ENCODE results near the gene CHST10.
"Not testable (repeated sequence)": the region's sequence is repeated elsewhere in the genome, so short reads cannot be mapped to it uniquely, and the experiment has no call there.

Gene CHST10

DNA sequence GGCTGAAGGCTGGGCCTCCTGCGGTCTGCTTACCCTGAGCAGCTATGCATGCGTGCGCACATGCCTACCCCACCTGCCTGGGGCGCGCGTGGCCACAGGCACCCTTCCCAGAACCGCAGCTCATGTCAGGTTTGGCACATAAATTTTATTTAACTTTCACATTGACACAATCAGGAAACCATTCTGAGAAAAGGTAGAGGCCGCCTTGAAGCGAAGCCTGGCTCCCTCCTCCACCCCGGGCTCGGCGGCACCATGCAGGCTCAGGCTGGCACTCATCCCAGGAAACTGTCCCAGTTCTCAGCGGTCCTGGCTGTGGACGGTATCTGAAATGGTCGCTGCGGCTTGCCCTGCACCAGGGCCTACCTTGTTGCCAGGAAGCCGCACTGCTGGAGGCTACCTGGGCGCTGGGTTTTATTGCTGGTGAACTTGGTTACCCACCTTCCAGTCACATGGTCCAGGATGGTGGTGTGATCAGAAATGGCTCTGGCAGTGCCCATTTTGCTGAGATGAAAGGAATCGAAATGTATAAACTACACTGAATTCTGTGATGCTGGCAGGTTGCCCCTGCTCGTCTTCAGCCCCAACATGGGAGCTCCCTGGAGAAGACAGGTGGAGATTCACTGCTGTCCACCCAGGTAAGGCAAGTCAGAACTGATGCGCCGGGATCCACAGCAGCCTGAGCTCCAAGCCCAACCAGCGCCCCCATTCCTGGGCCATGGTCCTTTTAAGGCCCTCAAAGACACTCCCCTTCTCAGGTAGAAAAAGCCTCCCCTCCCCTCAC is 25.5 kb downstream of the CHST10 start:
- Histone ChIP-seq H3K27me3 (ENCODE audit: low read depth, low read length) (no peaks in the 10 kb centered on the region), H3K27ac (ENCODE audit: low read length) (no peak overlapping the region), H3K9me3 (ENCODE audit: control insufficient read depth in 1 of 2, low read length in 2 of 2) (no peaks in the 10 kb centered on the region), H3K4me1 (ENCODE audit: control insufficient read depth in 1 of 2, insufficient read depth in 2 of 2, low read length in 2 of 2) (no peaks in the 10 kb centered on the region), H3K4me3 (ENCODE audit: low read depth in 1 of 2, low read length in 2 of 2) (no peak overlapping the region), H3K36me3 (ENCODE audit: control insufficient read depth in 1 of 2, insufficient read depth in 2 of 2, low read length in 2 of 2) (peaks cover 7 to 45% of the 10 kb centered on the region in 2 donors)

- Histone ChIP-seq H3K9me3 (ENCODE audit: control insufficient read depth in 1 of 2, low read length in 2 of 2) (no peaks in the 10 kb centered on the region), H3K27me3 (ENCODE audit: low read depth, low read length) (no peaks in the 10 kb centered on the region), H3K27ac (ENCODE audit: low read length) (no peak overlapping the region), H3K4me1 (ENCODE audit: control insufficient read depth in 1 of 2, insufficient read depth in 2 of 2, low read length in 2 of 2) (no peaks in the 10 kb centered on the region), H3K4me3 (ENCODE audit: low read depth in 1 of 2, low read length in 2 of 2) (no peak overlapping the region), H3K36me3 (ENCODE audit: control insufficient read depth in 1 of 2, insufficient read depth in 2 of 2, low read length in 2 of 2) (peaks cover 0 to 29% of the 10 kb centered on the region in 2 donors)
Observed at GRCh38 chr2:100390001-100390940, 27.2 kb downstream of the CHST10 start.

DNA sequence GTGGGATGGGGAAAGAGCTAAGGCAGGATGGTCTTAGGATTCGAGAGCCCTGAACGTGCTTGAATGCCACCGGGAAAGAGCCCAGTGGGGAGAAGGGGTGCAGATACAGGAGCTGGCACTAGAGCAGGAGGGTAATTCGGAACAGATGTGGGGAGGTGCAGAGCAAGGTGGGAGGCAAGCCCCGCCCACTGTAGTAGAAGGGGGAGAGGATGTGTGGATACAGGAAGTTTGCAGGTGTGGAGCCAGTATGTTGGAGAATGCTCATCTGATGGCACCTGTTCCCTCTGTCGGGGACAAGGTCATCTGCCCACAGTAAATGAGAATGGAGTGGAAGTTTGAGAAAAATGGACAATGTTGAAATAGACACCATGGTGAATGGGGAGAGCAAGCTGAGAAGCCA is 28.8 kb downstream of the CHST10 start:
- H3K9me3 ChIP-seq (ENCODE audit: control insufficient read depth in 1 of 2, low read length in 2 of 2) = no peaks in the 10 kb centered on the region
- H3K4me1 ChIP-seq (ENCODE audit: control insufficient read depth in 1 of 2, insufficient read depth in 2 of 2, low read length in 2 of 2) = no peaks in the 10 kb centered on the region
- H3K27ac ChIP-seq (ENCODE audit: low read length) = no peak overlapping the region
- no peaks in the 10 kb centered on the region for H3K27me3 ChIP-seq (ENCODE audit: low read depth, low read length)
- no peak overlapping the region for H3K4me3 ChIP-seq (ENCODE audit: low read depth in 1 of 2, low read length in 2 of 2)
- H3K36me3 ChIP-seq (ENCODE audit: control insufficient read depth in 1 of 2, insufficient read depth in 2 of 2, low read length in 2 of 2) = peaks cover 0 to 19% of the 10 kb centered on the region in 2 donors

GRCh38 chr2:100383954-100384353 is 33.5 kb downstream of the CHST10 start:
- Histone ChIP-seq H3K4me3 (ENCODE audit: low read depth in 1 of 2, low read length in 2 of 2) (no peak overlapping the region), H3K36me3 (ENCODE audit: control insufficient read depth in 1 of 2, insufficient read depth in 2 of 2, low read length in 2 of 2) (no peaks in the 10 kb centered on the region), H3K4me1 (ENCODE audit: control insufficient read depth in 1 of 2, insufficient read depth in 2 of 2, low read length in 2 of 2) (no peaks in the 10 kb centered on the region), H3K9me3 (ENCODE audit: control insufficient read depth in 1 of 2, low read length in 2 of 2) (no peaks in the 10 kb centered on the region), H3K27me3 (ENCODE audit: low read depth, low read length) (no peaks in the 10 kb centered on the region), H3K27ac (ENCODE audit: low read length) (no peak overlapping the region)

- Histone ChIP-seq H3K4me1 (ENCODE audit: control insufficient read depth in 1 of 2, insufficient read depth in 2 of 2, low read length in 2 of 2) (no peaks in the 10 kb centered on the region), H3K36me3 (ENCODE audit: control insufficient read depth in 1 of 2, insufficient read depth in 2 of 2, low read length in 2 of 2) (no peaks in the 10 kb centered on the region), H3K9me3 (ENCODE audit: control insufficient read depth in 1 of 2, low read length in 2 of 2) (no peaks in the 10 kb centered on the region), H3K27ac (ENCODE audit: low read length) (no peak overlapping the region), H3K4me3 (ENCODE audit: low read depth in 1 of 2, low read length in 2 of 2) (no peak overlapping the region), H3K27me3 (ENCODE audit: low read depth, low read length) (no peaks in the 10 kb centered on the region)
Observed at GRCh38 chr2:100383306-100383705, 34.2 kb downstream of the CHST10 start.

- Histone ChIP-seq H3K9me3 (ENCODE audit: control insufficient read depth in 1 of 2, low read length in 2 of 2) (no peaks in the 10 kb centered on the region), H3K27me3 (ENCODE audit: low read depth, low read length) (no peaks in the 10 kb centered on the region), H3K27ac (ENCODE audit: low read length) (no peak overlapping the region), H3K4me3 (ENCODE audit: low read depth in 1 of 2, low read length in 2 of 2) (no peak overlapping the region), H3K4me1 (ENCODE audit: control insufficient read depth in 1 of 2, insufficient read depth in 2 of 2, low read length in 2 of 2) (no peaks in the 10 kb centered on the region), H3K36me3 (ENCODE audit: control insufficient read depth in 1 of 2, insufficient read depth in 2 of 2, low read length in 2 of 2) (no peaks in the 10 kb centered on the region)
Observed at GRCh38 chr2:100381240-100381639, 36.2 kb downstream of the CHST10 start.

GRCh38 chr2:100380681-100381080 is 36.8 kb downstream of the CHST10 start:
- no peaks in the 10 kb centered on the region for H3K36me3 ChIP-seq (ENCODE audit: control insufficient read depth in 1 of 2, insufficient read depth in 2 of 2, low read length in 2 of 2)
- no peaks in the 10 kb centered on the region for H3K4me1 ChIP-seq (ENCODE audit: control insufficient read depth in 1 of 2, insufficient read depth in 2 of 2, low read length in 2 of 2)
- no peaks in the 10 kb centered on the region for H3K9me3 ChIP-seq (ENCODE audit: control insufficient read depth in 1 of 2, low read length in 2 of 2)
- H3K27ac ChIP-seq (ENCODE audit: low read length) = no peak overlapping the region
- H3K4me3 ChIP-seq (ENCODE audit: low read depth in 1 of 2, low read length in 2 of 2) = no peak overlapping the region
- H3K27me3 ChIP-seq (ENCODE audit: low read depth, low read length) = no peaks in the 10 kb centered on the region

DNA sequence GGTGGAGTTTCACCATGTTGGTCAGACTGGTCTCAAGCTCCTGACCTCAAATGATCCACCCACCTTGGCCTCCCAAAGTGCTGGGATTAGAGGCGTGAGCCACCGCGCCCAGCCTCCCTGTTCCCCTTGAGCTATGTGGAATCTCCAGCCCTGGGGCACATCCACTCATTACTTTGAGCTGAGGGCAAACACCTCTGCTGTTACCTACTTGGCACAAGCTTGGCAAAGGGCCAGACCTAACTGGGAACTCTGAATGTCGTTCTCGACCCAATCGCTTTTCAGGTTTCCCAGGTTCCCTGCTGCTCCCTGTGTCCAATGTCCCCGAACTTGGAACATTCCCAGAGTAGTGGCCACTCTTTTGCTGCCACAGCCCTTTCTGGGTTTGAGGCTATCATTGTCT is 40.6 kb downstream of the CHST10 start:
- Histone ChIP-seq H3K9me3 (ENCODE audit: control insufficient read depth in 1 of 2, low read length in 2 of 2) (peaks cover 6% of the 10 kb centered on the region in 2 donors), H3K4me3 (ENCODE audit: low read depth in 1 of 2, low read length in 2 of 2) (no peak overlapping the region), H3K27me3 (ENCODE audit: low read depth, low read length) (no peaks in the 10 kb centered on the region), H3K4me1 (ENCODE audit: control insufficient read depth in 1 of 2, insufficient read depth in 2 of 2, low read length in 2 of 2) (no peaks in the 10 kb centered on the region), H3K36me3 (ENCODE audit: control insufficient read depth in 1 of 2, insufficient read depth in 2 of 2, low read length in 2 of 2) (no peaks in the 10 kb centered on the region), H3K27ac (ENCODE audit: low read length) (no peak overlapping the region)

- Histone ChIP-seq H3K4me1 (ENCODE audit: control insufficient read depth in 1 of 2, insufficient read depth in 2 of 2, low read length in 2 of 2) (no peaks in the 10 kb centered on the region), H3K27me3 (ENCODE audit: low read depth, low read length) (no peaks in the 10 kb centered on the region), H3K9me3 (ENCODE audit: control insufficient read depth in 1 of 2, low read length in 2 of 2) (peaks cover 7 to 14% of the 10 kb centered on the region in 2 donors), H3K27ac (ENCODE audit: low read length) (no peak overlapping the region), H3K36me3 (ENCODE audit: control insufficient read depth in 1 of 2, insufficient read depth in 2 of 2, low read length in 2 of 2) (no peaks in the 10 kb centered on the region), H3K4me3 (ENCODE audit: low read depth in 1 of 2, low read length in 2 of 2) (no peak overlapping the region)
Observed at GRCh38 chr2:100367163-100367562, 50.3 kb downstream of the CHST10 start.

- Histone ChIP-seq H3K27ac (ENCODE audit: low read length) (no peak overlapping the region), H3K4me3 (ENCODE audit: low read depth in 1 of 2, low read length in 2 of 2) (no peak overlapping the region), H3K27me3 (ENCODE audit: low read depth, low read length) (no peaks in the 10 kb centered on the region), H3K36me3 (ENCODE audit: control insufficient read depth in 1 of 2, insufficient read depth in 2 of 2, low read length in 2 of 2) (no peaks in the 10 kb centered on the region), H3K9me3 (ENCODE audit: control insufficient read depth in 1 of 2, low read length in 2 of 2) (peaks cover 0 to 6% of the 10 kb centered on the region in 2 donors), H3K4me1 (ENCODE audit: control insufficient read depth in 1 of 2, insufficient read depth in 2 of 2, low read length in 2 of 2) (no peaks in the 10 kb centered on the region)
Observed at GRCh38 chr2:100365434-100365833, 52.0 kb downstream of the CHST10 start.

DNA sequence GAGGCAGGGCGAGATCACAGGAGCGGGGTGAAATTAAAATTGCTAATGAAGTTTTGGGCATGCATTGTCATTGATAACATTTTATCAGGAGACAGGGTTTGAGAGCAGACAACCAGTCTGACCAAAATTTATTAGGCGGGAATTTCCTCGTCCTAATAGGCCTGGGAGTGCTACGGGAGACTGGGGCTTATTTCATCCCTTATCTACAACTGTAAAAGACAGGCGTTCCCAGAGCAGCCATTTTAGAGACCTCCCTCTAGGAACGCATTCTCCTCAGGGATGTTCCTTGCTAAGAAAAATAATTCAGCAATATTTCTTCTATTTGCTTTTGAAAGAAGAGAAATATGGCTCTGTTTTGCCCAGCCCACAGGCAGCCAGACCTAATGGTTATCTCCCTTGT is 55.2 kb downstream of the CHST10 start:
- H3K9me3 ChIP-seq (ENCODE audit: control insufficient read depth in 1 of 2, low read length in 2 of 2); H3K36me3 ChIP-seq (ENCODE audit: control insufficient read depth in 1 of 2, insufficient read depth in 2 of 2, low read length in 2 of 2); H3K4me3 ChIP-seq (ENCODE audit: low read depth in 1 of 2, low read length in 2 of 2); H3K27me3 ChIP-seq (ENCODE audit: low read depth, low read length); H3K4me1 ChIP-seq (ENCODE audit: control insufficient read depth in 1 of 2, insufficient read depth in 2 of 2, low read length in 2 of 2); H3K27ac ChIP-seq (ENCODE audit: low read length): not testable (repeated sequence)
